Right ventricle myocardium inferior (tissue), 1 donor: ENCODE results near the gene FADS1. TPM values are rescaled to one million over a fixed set of nuclear protein-coding genes. Genes with fewer than 3 reads are reported as not detected.

ENCODE experiments used
- ATAC-seq: fragments of 200-7000 bp; cut with Tn5 transposase; one replicate; pipeline ENCODE4 v1.9.1; 2020; ENCODE audit warnings: mild to moderate bottlenecking, moderate library complexity
- DNase-seq: peaks from one replicate; pipeline ENCODE4 v3.0.0; 2021; ENCODE audit errors: missing footprints
- intact Hi-C: fragments of 100-400 bp; cut with DNase I; formaldehyde crosslinking; loops from one replicate; pipeline ENCODE4 v1.11.0; 2022
- total RNA-seq: library from RNA; stranded (reverse); fragmentation: NEBNext Ultra II Directional; extraction: Animal tissue kit (Norgen Biotek cat#: 25700); gene quantifications from one replicate; pipeline ENCODE4 v1.2.1, GENCODE V29; 2021
- donor health status: DM: no; HTN: yes; CAD: no; lungs with severe emphysema.

Gene FADS1
- total RNA-seq, 1 donor from 2014 or later, result 25.7 TPM

DNA sequence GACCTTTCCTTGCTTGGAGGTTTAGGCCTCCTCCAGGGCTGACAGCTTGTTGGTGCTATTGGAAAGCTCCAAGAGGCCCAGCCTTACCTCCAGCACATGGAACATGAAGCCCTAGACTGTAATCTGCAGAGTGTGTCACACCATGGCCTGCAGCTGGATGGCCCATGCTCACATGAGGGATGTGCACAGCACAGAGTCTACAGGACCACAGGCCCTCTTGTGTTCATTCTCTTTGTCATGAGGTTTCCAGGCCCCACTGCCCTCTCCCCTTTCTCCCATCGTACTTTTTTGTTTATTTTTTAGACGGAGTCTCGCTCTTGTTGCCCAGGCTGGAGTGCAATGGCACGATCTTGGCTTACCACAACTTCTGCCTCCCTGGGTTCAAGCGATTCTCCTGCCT, 10.0 kb downstream of the FADS1 start:
- intact Hi-C loops, result no loop called here
- no peak for ATAC-seq
- no peak for DNase-seq

DNA sequence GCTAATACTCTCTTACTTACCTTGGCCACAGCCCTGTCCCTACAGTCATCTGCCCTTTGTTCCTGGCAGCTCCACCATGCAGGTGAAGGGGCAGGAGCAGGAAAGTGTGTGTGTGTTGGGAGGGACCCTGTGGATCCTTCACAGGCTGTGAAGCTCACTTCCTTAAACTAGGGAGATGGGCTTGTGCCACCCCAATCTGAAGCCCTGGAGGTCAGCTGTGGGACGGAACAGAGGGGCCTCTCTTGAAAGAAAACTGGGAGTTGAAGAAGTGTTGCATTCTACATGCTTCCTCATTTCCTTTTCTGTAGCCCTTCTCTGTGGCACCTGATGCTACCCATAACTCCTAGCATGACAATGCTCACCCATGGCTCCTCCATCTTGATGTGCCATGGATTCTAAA, 11.7 kb downstream of the FADS1 start:
- intact Hi-C loops, result no loop called here
- ATAC-seq, result no peak
- no peak for DNase-seq

DNA sequence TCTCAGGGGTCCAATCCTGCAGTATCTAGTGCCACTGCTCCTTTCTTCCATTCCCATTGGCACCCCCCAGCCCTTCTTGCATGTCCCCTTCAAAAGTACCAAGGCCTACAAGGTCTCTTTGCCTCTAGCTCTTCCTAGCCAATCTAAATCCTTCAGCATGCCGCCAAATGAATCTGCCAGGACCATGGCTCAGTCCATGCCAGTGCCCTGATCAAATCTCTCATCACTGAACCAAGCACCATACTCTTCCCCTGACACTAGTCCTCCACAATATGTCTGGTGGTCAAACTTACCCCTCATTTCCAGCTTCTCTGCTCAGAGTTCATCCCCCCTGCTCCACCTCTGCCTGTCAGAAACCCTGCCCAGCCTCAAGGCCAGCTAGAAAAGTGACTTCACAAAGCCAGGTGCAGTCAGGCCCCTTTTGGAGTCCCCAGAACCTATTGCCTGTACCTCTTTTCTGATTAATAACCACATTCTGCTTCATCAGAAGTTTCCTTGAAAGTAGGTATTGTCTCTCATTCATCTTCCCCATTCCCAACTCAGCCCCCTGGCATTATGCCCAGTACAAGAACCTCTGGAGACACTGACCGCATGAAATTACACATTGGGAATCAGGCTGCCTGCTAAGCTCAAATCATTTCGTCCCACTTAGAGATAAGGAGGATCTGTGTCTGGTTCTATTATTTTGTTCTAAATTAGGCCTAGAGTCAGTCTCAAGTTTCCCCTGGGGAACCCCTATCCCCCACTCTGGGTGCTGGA, 12.7 kb downstream of the FADS1 start:
- DNase-seq, result no peak
- no peak for ATAC-seq
- intact Hi-C loops, result no loop called here

DNA sequence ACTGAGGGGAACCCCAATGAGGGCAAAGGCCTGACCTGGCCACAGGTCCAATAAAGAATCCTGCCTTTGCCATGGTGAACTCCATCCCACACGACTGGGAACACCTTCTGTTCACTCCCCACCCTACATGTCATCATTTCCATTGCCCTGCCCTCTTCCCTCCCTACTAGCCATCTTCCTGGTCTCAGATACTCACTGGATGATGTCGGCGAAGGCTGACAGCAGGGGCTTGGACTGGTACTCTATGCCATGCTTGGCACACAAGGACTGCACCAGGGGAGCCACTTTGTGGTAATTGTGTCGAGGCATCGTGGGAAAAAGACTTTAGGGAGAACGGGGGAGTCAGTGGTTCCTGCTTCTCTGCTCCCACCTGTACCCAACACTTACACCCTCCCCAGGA, 14.2 kb downstream of the FADS1 start:
- no peak for DNase-seq
- no peak for ATAC-seq
- intact Hi-C loops, result no loop called here

DNA sequence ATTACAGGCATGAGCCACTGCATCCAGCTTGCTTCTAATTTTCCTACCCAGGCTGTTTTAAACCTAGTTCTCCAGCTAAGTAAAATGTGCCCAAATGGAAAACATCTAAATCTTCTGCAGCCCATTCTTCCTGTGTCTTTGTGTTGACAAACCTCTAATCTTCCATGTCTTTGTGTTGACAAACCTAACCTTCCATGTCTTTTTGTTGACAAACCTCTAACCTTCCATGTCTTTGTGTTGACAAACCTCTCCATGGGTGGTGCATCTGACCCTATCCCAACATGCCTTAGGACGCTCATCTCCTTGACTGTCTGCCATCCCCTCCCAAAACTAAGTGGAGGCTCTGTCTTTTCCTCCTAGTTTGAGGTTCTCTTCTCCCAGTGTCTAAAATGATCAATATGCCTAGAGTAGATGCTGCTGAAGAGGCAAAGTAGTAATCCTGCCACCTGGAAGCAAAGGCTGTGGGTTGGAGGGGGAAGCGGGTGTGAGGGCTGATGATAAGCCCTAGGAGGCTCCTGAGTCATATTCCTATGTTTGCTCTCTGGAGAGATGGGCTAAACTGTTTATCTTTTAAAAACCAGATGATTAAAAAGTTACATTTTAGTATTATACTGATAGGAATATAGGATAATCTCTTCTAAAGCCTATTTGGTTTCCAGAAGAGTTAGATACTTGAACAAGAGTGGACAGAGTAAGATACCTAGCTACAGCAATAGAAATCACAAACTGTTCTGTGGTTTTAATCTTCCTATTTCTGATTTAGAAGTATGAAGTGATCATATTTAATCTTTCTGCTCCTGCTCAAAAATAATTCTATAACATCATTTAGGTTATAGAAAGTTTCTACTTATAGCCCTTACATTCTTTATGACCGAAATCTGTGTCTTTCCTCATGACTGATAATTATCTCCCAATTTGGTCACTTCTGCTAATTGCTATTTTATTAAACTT, 16.2 kb downstream of the FADS1 start:
- no peak for ATAC-seq
- intact Hi-C loops, result no loop called here
- DNase-seq, result no peak

DNA sequence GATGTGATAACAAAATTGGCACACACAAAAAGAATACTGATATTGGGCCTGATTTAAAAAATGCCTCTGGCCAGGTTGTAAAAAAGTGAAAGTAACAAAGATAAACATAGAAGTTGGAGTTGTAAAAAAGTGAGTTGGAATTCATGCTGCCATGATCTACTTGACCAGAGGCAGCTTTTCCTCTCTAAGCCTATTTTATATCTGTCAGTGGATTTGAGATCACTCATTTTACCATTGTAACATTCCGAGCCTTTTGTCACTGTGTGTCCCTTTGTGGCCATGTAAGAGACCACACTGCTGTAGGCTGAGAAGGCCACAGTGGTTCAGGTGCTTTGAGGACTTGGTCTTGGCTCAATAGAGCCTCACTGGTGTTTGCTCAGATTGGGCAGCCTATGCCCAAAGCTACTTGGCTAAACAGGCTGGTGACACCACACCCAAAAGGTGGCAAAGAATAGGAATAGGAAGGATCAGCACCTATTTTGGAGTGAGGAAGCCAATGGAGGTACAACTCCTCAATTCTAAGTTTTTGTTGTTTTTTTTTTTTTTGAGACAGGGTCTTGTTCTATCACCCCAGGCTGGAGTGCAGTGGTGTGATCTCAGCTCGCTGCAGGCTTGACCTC, 17.0 kb downstream of the FADS1 start:
- ATAC-seq (no peak), DNase-seq (no peak)
- intact Hi-C loops, result loop anchor here (5.0 kb wide), 1 partner anchor 148 kb away; no protein-coding TSS in a partner anchor

DNA sequence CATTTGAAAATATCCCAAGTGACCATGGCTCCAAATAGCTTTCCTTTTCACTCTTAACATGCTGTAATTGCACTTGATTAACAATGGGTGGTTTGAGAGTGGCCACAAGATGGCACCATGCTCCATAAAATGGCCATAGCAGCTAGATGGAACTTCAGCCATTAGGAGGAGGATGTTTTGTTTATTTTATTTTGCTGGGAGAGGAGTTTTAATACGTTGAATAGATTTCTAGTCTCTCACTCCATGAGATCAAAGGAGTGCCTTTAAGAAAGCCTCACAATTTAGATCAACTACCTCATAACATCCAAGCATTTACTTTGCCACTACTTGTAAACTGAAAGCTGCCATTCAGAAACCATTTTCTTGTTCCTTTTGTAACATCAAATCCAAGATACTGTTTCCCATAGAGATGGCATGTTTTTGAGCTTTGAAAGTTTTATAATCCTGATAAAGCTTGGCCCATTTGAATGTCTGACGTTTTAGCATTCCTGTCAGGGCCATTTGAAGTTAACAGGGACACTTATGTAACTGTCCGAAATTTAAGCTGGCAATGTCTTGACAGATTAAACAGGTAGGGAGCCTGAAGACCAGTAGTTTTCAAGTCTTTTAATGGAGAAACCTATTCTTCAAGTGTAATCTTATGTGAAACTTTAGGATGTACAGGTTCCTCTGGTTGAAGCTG, 19.4 kb downstream of the FADS1 start:
- intact Hi-C loops, result loop anchor here (1.0 to 5.0 kb wide), 4 partner anchors 73 to 285 kb away; no protein-coding TSS in a partner anchor

DNA sequence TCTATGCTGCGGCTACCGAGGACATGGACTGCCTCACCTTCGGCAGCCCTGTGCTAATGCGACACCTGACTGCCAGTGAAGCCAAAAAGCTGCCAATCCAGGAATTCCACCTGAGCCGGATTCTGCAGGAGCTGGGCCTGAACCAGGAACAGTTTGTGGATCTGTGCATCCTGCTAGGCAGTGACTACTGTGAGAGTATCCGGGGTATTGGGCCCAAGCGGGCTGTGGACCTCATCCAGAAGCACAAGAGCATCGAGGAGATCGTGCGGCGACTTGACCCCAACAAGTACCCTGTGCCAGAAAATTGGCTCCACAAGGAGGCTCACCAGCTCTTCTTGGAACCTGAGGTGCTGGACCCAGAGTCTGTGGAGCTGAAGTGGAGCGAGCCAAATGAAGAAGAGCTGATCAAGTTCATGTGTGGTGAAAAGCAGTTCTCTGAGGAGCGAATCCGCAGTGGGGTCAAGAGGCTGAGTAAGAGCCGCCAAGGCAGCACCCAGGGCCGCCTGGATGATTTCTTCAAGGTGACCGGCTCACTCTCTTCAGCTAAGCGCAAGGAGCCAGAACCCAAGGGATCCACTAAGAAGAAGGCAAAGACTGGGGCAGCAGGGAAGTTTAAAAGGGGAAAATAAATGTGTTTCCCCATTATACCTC, 20.8 kb downstream of the FADS1 start:
- DNase-seq, result no peak
- ATAC-seq, result no peak
- intact Hi-C loops, result loop anchor here (2.0 to 5.0 kb wide), 3 partner anchors 75 to 151 kb away; no protein-coding TSS in a partner anchor

More for the DNA sequence above, 19.4 kb downstream of the FADS1 start:
- ATAC-seq, result peak; percentile 43
- DNase-seq, result no peak

DNA sequence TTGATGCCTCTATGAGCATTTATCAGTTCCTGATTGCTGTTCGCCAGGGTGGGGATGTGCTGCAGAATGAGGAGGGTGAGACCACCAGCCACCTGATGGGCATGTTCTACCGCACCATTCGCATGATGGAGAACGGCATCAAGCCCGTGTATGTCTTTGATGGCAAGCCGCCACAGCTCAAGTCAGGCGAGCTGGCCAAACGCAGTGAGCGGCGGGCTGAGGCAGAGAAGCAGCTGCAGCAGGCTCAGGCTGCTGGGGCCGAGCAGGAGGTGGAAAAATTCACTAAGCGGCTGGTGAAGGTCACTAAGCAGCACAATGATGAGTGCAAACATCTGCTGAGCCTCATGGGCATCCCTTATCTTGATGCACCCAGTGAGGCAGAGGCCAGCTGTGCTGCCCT, 21.3 kb downstream of the FADS1 start:
- ATAC-seq, result no peak
- DNase-seq, result peak; percentile 26
- intact Hi-C loops, result loop anchor here (5.0 kb wide), 1 partner anchor 152 kb away; no protein-coding TSS in a partner anchor

DNA sequence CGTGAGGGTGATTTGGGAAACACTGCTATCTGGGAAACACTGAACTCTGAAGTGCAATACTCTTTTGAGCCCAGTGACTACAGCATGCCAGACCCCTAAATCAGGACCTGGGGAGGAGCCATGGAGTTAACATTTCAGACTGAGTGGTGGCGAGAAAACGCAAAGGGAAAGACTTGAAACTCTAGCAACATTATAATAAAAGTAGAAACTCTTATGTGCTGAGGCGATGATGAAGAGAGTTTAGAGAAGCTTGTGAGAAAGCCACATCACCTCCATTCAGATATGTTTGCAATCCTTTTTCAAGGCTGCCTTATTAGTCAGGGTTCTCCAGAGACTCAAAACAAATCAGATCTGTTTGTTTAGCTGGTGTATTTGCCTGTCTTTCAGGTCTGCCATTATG, 22.2 kb downstream of the FADS1 start:
- intact Hi-C loops, result no loop called here
- DNase-seq, result no peak
- ATAC-seq, result no peak

DNA sequence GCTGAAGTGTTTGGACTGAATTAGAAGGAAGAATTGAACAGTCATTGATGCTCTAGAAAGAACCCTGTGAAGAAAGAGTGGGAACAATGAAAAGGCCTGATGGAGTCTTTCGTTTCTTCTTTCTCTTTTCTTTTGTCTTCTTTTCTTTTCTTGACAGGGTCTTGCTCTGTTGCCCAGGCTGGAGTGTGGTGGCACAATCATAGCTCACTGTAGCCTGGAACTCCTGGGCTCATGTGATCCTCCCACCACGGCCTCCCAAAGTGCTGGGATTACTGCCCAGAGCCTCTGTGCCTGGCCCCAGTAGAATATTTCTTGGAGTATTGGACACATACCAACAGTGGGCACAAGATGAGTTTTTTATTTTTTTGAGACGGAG, 23.0 kb downstream of the FADS1 start:
- intact Hi-C loops, result loop anchor here (2.0 kb wide), 2 partner anchors 289 to 315 kb away; no protein-coding TSS in a partner anchor
- DNase-seq, result no peak

DNA sequence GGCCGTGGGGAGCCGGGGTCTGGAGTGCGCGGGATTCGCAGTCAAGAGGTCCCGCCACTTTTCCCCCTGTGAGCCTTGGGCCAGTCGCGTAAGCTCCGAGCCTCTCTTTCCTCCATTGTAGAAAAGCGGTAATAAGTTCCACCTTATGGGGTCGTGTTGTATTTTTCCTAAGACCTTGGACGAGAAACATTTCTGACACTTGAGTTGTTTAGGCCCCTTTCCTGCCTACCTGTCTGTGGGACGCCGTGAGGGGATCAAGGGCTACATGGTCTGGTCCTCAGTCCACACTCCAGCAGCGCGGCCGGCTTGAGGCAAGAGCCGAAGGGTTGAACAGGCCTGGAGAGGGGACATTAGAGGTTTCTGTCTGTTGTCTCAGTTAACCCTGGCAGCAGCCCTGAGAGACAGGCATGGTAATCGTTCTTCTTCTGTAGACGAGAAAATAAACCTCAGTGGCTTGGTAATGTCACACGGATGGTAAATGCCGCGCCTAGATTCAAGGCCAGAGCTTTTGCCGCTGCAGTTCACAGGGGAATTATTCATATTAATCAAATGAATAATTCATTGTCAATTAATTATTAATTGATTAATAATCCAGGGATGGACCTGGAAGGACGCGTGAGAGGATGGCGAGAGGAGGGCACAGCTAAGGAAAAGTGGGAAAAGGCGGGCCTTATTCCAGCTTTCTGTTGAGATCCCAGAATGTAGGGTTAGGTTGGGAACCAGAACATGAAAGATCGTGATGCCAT, 23.5 kb downstream of the FADS1 start:
- no peak for DNase-seq
- ATAC-seq, result no peak
- intact Hi-C loops, result loop anchor here (2.0 kb wide), 2 partner anchors 290 to 316 kb away; no protein-coding TSS in a partner anchor

More for the DNA sequence above, 23.0 kb downstream of the FADS1 start:
- no peak for ATAC-seq

DNA sequence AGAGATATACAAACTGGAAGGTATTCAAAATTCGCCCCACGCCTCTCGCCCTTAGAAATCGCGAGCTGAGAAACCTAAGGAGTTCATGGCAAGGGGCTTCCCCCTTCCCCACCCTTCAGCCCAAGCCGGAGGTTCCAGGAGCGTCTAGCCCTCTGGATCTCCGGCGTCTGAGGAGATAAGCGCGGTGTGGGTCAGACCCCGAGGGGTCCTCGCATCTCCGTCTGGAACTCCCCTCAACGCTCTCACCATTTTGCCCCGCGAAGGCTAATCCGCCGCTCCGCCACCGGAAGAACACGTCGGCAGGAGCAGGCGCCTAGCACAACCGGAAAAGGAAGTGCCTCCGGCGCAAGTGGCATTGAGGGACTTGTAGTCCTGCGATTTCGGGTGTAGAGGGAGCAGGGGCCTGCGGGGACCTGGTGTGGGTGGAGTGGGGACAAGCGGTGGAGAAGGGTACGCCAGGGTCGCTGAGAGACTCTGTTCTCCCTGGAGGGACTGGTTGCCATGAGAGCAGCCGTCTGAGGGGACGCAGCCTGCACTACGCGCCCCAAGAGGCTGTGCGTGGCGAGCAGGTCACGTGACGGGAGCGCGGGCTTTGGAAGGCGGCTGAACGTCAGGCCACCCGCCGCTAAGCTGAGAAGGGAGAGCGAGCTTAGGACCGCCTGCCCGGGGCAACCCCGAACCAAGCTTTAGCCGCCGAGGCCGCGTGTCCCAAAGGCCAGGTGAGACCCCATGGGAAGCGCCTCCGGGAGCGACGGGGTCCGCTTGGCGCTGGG, 24.3 kb downstream of the FADS1 start, which contains the start of the genes FEN1 and TMEM258:
FEN1 (plus strand) TSS at position 602 of the 773 bp plus-strand sequence. CDS start 2,451 bp downstream, outside the sequence.
TMEM258 (minus strand) TSS at position 290 of the 773 bp plus-strand sequence; CDS start at position 249, 41 bp downstream.
- DNase-seq (peak; percentile 95), ATAC-seq (peak; percentile 93)
- intact Hi-C loops, result loop anchor here (2.0 kb wide), 2 partner anchors 290 to 316 kb away; no protein-coding TSS in a partner anchor

DNA sequence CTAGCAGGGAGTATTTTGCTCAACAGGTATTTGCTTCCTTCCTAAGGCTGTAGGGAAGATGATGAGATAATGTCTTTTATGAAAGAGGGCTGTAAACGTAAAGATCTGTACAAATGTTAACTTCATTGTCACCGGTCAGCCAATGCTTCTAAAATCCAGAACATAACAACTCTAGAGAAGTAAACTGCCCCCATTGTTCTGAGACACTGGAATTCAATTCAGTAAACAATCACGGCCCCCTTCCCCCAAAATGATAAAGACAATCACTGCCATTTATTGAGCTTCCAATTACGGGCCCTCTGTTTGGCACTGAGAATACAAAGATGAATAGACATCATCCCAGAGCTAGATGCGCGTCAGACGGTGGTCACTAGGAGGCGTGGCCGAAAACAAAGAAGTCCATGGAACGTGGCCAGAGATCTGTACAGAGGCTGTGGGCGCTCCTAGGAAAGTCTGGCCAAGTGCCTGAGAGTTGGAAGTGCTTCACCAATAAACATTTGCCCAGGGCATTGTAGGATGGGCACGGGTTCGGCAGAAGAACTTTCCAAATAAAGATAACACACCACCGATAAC, 25.0 kb downstream of the FADS1 start:
- intact Hi-C loops, result loop anchor here (2.0 kb wide), 2 partner anchors 291 to 317 kb away; no protein-coding TSS in a partner anchor
- peak; percentile 70 for DNase-seq

DNA sequence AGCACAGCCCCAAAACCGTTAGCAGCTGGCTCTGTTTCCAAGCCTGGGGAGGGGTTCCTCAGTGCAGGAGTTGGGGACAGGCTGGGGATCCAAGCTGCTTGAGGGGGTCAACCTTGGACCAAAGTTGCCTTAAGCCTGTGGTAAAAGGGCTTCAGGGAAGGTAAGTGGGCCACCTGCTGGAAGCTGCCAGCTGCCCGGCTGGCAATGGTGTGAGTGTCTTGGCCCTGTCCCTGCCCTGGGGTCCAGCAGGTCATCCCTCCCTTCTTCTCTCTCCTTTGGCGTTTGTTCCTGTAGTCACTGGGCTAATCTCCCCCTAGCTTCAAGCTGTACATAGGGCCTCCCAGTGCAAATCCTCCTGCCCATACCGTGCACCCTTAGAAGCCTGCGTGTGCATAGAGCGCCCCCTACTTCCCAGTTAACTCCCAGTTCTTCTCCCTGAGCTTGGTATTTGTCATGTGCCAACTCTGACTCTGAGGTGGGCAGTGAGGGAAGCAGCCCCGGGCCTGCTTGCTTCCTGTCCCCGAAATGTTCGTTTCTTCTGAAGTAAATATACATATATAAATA, 28.8 kb downstream of the FADS1 start:
- peak; percentile 23 for DNase-seq
- ATAC-seq, result no peak
- intact Hi-C loops, result no loop called here

More for the DNA sequence above, 25.0 kb downstream of the FADS1 start:
- ATAC-seq, result peak; percentile 26
